Neural progenitor cell (in vitro differentiated cells): Measurements from ENCODE around the gene GPR143. TPM values are rescaled to one million over a fixed set of nuclear protein-coding genes. Genes with fewer than 3 reads are reported as not detected.

Experiments used
- DNase-seq: peaks from one replicate; pipeline ENCODE4 v3.0.0-alpha.2; 2016; ENCODE audit warnings: low spot score
- H2AFZ ChIP-seq: fragments of 200-600 bp; sonication (generic); replicated peaks from 2 replicates; pipeline ENCODE4 v1.6.1; 2016; ENCODE audit warnings: antibody characterized with exemption
- H3F3A ChIP-seq: fragments of 200-600 bp; sonication (generic); 2 replicates; pipeline ENCODE4 v1.6.1; 2016; ENCODE audit warnings: antibody characterized with exemption, low read depth
- H3K27ac ChIP-seq: fragments of 200-600 bp; sonication (generic); 2 replicates; pipeline ENCODE4 v1.5.1; 2016; ENCODE audit warnings: mild to moderate bottlenecking
- H3K27me3 ChIP-seq: fragments of 200-600 bp; sonication (generic); 2 replicates; pipeline ENCODE4 v1.6.1; 2016; ENCODE audit warnings: mild to moderate bottlenecking, moderate library complexity
- H3K36me3 ChIP-seq: fragments of 200-600 bp; sonication (generic); 2 replicates; pipeline ENCODE4 v1.5.1; 2016
- H3K4me1 ChIP-seq: fragments of 200-600 bp; sonication (generic); 2 replicates; pipeline ENCODE4 v1.6.1; 2016; ENCODE audit warnings: mixed run types
- H3K4me2 ChIP-seq: fragments of 200-600 bp; sonication (generic); 2 replicates; pipeline ENCODE4 v1.6.1; 2016
- H3K4me3 ChIP-seq: fragments of 200-600 bp; sonication (generic); 2 replicates; pipeline ENCODE4 v1.5.1; 2016
- H3K79me2 ChIP-seq: fragments of 200-600 bp; sonication (generic); 2 replicates; pipeline ENCODE4 v1.6.1; 2016; ENCODE audit warnings: low read depth
- H3K9ac ChIP-seq: fragments of 200-600 bp; sonication (generic); 2 replicates; pipeline ENCODE4 v1.6.1; 2016
- H3K9me3 ChIP-seq: fragments of 200-600 bp; sonication (generic); 2 replicates; pipeline ENCODE4 v1.5.1; 2016; ENCODE audit warnings: low read depth
- H4K20me1 ChIP-seq: fragments of 200-600 bp; sonication (generic); 2 replicates; pipeline ENCODE4 v1.6.1; 2016; ENCODE audit warnings: low read depth
- H3K27ac Mint-ChIP-seq: 3 replicates; pipeline ENCODE4 v1.8.0; 2021; ENCODE audit warnings: mixed read lengths
- H3K27me3 Mint-ChIP-seq: 2 replicates; pipeline ENCODE4 v1.8.0; 2022; ENCODE audit warnings: low read depth, mild to moderate bottlenecking, inconsistent platforms, moderate library complexity, mixed read lengths; ENCODE audit not compliant: insufficient read depth
- H3K36me3 Mint-ChIP-seq: 3 replicates; pipeline ENCODE4 v1.8.0; 2021; ENCODE audit warnings: mixed read lengths
- H3K4me1 Mint-ChIP-seq: 3 replicates; pipeline ENCODE4 v1.8.0; 2021; ENCODE audit warnings: mixed read lengths
- H3K4me3 Mint-ChIP-seq: 3 replicates; pipeline ENCODE4 v1.8.0; 2021; ENCODE audit warnings: mild to moderate bottlenecking, moderate library complexity, mixed read lengths
- H3K9me3 Mint-ChIP-seq: 3 replicates; pipeline ENCODE4 v1.8.0; 2020; ENCODE audit warnings: mixed read lengths
- EZH2 ChIP-seq: fragments of 200-600 bp; sonication (generic); IDR thresholded peaks from 2 replicates; pipeline ENCODE4 v1.6.1; 2017; ENCODE audit warnings: antibody characterized with exemption, mild to moderate bottlenecking, moderate library complexity
- EZH2phosphoT487 ChIP-seq: fragments of 200-600 bp; sonication (generic); IDR thresholded peaks from 2 replicates; pipeline ENCODE4 v1.6.1; 2017; ENCODE audit warnings: antibody characterized with exemption
- total RNA-seq: library from RNA; depleted of rRNA; stranded (reverse); fragments of >200 nt; gene quantifications from 2 replicates; pipeline ENCODE4 v1.2.3, GENCODE V29; 2015; ENCODE audit warnings: low replicate concordance
- TF ChIP-seq, protein P1 (sequence below): fragments of 200-600 bp; sonication (generic); IDR thresholded peaks from 2 replicates; pipeline ENCODE4 v1.5.1; 2017; ENCODE audit warnings: antibody characterized with exemption, mild to moderate bottlenecking

The GPR143 gene
- total RNA-seq, 1 donor from 2014 or later: 10.6 TPM

DNA sequence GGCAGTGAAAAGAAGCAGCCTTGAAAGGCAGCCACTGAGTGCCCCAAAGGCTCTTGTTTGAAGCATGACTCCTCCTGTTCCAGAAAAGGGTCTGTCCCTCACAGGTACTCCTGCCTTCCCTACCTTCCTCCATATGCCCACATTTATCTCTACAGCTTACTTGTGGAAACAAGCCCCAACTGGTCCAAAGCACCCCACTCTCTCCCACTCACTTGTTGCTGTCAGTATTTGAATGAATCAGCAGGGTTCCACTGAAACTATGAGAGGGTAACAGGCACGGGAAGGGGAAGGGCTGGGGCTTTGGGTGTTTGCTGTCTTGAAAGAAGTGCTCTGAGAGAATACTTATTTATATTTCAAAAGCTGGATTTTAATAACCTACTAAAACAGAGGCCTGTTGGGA, 34.9 kb downstream of the GPR143 start:
- H3K9me3 ChIP-seq: peaks cover 7% of the 10 kb centered on the region
- H3K4me3 ChIP-seq: no peak overlapping the region
- no peak overlapping the region for H2AFZ ChIP-seq
- TF ChIP-seq EZH2: no peak
- TF ChIP-seq EZH2phosphoT487: no peak
- TF ChIP-seq, protein P1, sequence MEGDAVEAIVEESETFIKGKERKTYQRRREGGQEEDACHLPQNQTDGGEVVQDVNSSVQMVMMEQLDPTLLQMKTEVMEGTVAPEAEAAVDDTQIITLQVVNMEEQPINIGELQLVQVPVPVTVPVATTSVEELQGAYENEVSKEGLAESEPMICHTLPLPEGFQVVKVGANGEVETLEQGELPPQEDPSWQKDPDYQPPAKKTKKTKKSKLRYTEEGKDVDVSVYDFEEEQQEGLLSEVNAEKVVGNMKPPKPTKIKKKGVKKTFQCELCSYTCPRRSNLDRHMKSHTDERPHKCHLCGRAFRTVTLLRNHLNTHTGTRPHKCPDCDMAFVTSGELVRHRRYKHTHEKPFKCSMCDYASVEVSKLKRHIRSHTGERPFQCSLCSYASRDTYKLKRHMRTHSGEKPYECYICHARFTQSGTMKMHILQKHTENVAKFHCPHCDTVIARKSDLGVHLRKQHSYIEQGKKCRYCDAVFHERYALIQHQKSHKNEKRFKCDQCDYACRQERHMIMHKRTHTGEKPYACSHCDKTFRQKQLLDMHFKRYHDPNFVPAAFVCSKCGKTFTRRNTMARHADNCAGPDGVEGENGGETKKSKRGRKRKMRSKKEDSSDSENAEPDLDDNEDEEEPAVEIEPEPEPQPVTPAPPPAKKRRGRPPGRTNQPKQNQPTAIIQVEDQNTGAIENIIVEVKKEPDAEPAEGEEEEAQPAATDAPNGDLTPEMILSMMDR: no peak
- H3K27me3 ChIP-seq: no peaks in the 10 kb centered on the region
- no peaks in the 10 kb centered on the region for H3K36me3 ChIP-seq
- no peak overlapping the region for H3K27ac Mint-ChIP-seq
- H3K36me3 Mint-ChIP-seq: peaks cover 24% of the 10 kb centered on the region
- H3K27ac ChIP-seq: no peak overlapping the region
- no peak overlapping the region for H3K4me3 Mint-ChIP-seq
- H4K20me1 ChIP-seq: no peaks in the 10 kb centered on the region
- H3K79me2 ChIP-seq: no peaks in the 10 kb centered on the region
- no peak for DNase-seq
- no peaks in the 10 kb centered on the region for H3K4me1 ChIP-seq
- H3K4me1 Mint-ChIP-seq: peaks cover 8% of the 10 kb centered on the region
- no peaks in the 10 kb centered on the region for H3F3A ChIP-seq
- peaks cover 30% of the 10 kb centered on the region for H3K9me3 Mint-ChIP-seq
- H3K9ac ChIP-seq: no peak overlapping the region
- H3K4me2 ChIP-seq: no peak overlapping the region
- H3K27me3 Mint-ChIP-seq: no peaks in the 10 kb centered on the region

DNA sequence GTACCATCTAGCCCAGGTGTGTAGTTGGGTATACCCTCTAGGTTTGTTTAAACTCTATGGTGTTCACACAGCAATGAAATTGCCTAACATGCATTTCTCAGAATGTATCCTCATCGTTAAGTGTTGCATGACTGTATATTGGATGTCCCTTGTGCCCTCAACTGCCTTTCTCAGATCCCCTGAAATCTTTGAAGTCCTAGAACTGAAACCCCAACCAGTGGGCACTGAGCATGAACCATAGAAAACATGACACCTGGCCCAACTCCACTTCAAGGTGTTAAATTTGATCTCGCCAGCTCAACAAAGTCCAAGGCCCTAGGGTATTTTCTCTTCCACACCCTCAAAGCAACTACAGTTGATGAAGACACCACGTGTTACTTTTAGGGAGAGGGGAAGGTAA, 35.6 kb downstream of the GPR143 start:
- Histone ChIP-seq H3K9me3 (peaks cover 7% of the 10 kb centered on the region), H3K4me3 (no peak overlapping the region), H3K4me2 (no peak overlapping the region), H4K20me1 (no peaks in the 10 kb centered on the region), H3K27ac (no peak overlapping the region), H3K27me3 (no peaks in the 10 kb centered on the region), H3K36me3 (no peaks in the 10 kb centered on the region), H3K9ac (no peak overlapping the region), H3F3A (no peaks in the 10 kb centered on the region), H3K79me2 (no peaks in the 10 kb centered on the region), H2AFZ (no peak overlapping the region), H3K4me1 (no peaks in the 10 kb centered on the region)
- Mint-ChIP-seq H3K4me3 (no peak overlapping the region), H3K27me3 (no peaks in the 10 kb centered on the region), H3K36me3 (peaks cover 26% of the 10 kb centered on the region), H3K4me1 (peaks cover 8% of the 10 kb centered on the region), H3K9me3 (peaks cover 33% of the 10 kb centered on the region), H3K27ac (no peak overlapping the region)
- no peak for DNase-seq
- TF ChIP-seq, protein P1: no peak
- TF ChIP-seq EZH2 (no peak), EZH2phosphoT487 (no peak)

DNA sequence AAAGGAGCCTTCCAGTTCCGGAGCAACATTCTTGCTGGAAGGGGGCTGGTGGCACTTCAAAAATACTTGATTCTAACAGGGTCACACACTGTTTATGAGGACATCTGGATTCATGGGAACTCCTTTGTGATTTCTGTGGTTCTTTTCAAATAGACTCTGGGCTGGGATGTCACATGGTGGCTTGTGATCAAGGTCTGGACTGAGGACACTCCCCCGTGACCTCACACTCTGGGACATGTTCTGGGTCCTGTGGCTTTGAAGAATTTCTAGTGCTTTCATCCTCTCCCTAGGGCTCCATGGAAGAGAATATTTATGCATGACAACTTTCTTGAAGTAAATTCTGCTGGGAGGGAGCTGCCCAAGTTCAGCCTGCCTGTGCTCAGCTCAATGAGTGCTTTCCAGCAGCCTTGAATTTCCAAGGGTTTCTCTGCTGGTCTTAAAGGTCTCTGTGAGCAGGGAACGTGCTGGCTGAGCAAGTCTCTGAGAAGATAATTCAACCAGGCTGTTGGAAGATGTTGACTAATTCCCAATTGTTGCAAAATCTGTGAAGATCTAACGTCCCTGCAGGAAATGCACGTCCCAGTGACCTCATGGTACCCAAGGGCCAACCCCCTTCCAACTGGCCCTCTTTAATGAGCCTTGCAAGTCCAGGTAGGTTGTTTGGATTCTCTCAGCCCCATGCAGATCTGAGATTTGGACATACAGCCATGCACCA, 36.3 kb downstream of the GPR143 start:
- no peaks in the 10 kb centered on the region for H3K36me3 ChIP-seq
- no peak overlapping the region for H3K27ac ChIP-seq
- H3K4me1 Mint-ChIP-seq: peaks cover 8% of the 10 kb centered on the region
- TF ChIP-seq, protein P1: no peak
- TF ChIP-seq EZH2phosphoT487 (no peak), EZH2 (no peak)
- no peak overlapping the region for H3K9ac ChIP-seq
- H3K27me3 Mint-ChIP-seq: no peaks in the 10 kb centered on the region
- H3K36me3 Mint-ChIP-seq: peaks cover 33% of the 10 kb centered on the region
- peak overlapping the region; percentile 89 for H3K27ac Mint-ChIP-seq
- H3K27me3 ChIP-seq: no peaks in the 10 kb centered on the region
- H3K9me3 Mint-ChIP-seq: peaks cover 39% of the 10 kb centered on the region
- no peak overlapping the region for H3K4me3 Mint-ChIP-seq
- H3K79me2 ChIP-seq: no peaks in the 10 kb centered on the region
- DNase-seq: no peak
- H4K20me1 ChIP-seq: no peaks in the 10 kb centered on the region
- H3K4me3 ChIP-seq: no peak overlapping the region
- no peak overlapping the region for H3K4me2 ChIP-seq
- H2AFZ ChIP-seq: no peak overlapping the region
- H3K9me3 ChIP-seq: peaks cover 7% of the 10 kb centered on the region
- H3F3A ChIP-seq: no peaks in the 10 kb centered on the region
- H3K4me1 ChIP-seq: no peaks in the 10 kb centered on the region
